ENCODE measurements around the gene FER.

Gene FER

GRCh38 chr5:109102096-109102690, 354.5 kb downstream of the FER start:
- in situ Hi-C loops (cut with HindIII; ENCODE audit: low pct_ligation_motif_present, low sequenced_read_pairs), result no loop called here
- no peak overlapping the region for H3K27ac ChIP-seq
- H3K4me3 ChIP-seq (ENCODE audit: low read depth, low read length), result no peak overlapping the region
- H3K36me3 ChIP-seq (replicated peaks), result no peaks in the 10 kb centered on the region
- no peak for DNase-seq
- TF ChIP-seq CTCF (IDR thresholded peaks at IDR 0.05; ENCODE audit: low read depth, low read length, missing control alignments), result no peak
- no peaks in the 10 kb centered on the region for H3K27me3 ChIP-seq (replicated peaks)

- peak overlapping the region; percentile 87 for H3K27ac ChIP-seq
- DNase-seq, result peak; percentile 80
- TF ChIP-seq CTCF (IDR thresholded peaks at IDR 0.05; ENCODE audit: low read depth, low read length, missing control alignments), result no peak
- no peaks in the 10 kb centered on the region for H3K36me3 ChIP-seq (replicated peaks)
- peak overlapping the region; percentile 4 for H3K4me3 ChIP-seq (ENCODE audit: low read depth, low read length)
- in situ Hi-C loops (cut with HindIII; ENCODE audit: low pct_ligation_motif_present, low sequenced_read_pairs), result no loop called here
- no peaks in the 10 kb centered on the region for H3K27me3 ChIP-seq (replicated peaks)
Observed at GRCh38 chr5:109105631-109106267, 358.1 kb downstream of the FER start.

- DNase-seq, result no peak
- H3K27me3 ChIP-seq (replicated peaks), result no peaks in the 10 kb centered on the region
- no peaks in the 10 kb centered on the region for H3K36me3 ChIP-seq (replicated peaks)
- no peak for TF ChIP-seq CTCF (IDR thresholded peaks at IDR 0.05; ENCODE audit: low read depth, low read length, missing control alignments)
- no peak overlapping the region for H3K4me3 ChIP-seq (ENCODE audit: low read depth, low read length)
- no peak overlapping the region for H3K27ac ChIP-seq
- in situ Hi-C loops (cut with HindIII; ENCODE audit: low pct_ligation_motif_present, low sequenced_read_pairs), result no loop called here
Observed at GRCh38 chr5:109111680-109112079, 364.0 kb downstream of the FER start.

GRCh38 chr5:109113608-109114007, 365.9 kb downstream of the FER start:
- in situ Hi-C loops (cut with HindIII; ENCODE audit: low pct_ligation_motif_present, low sequenced_read_pairs), result no loop called here
- no peak for DNase-seq
- Histone ChIP-seq H3K4me3 (ENCODE audit: low read depth, low read length) (no peak overlapping the region), H3K36me3 (replicated peaks) (no peaks in the 10 kb centered on the region), H3K27me3 (replicated peaks) (no peaks in the 10 kb centered on the region), H3K27ac (no peak overlapping the region)
- no peak for TF ChIP-seq CTCF (IDR thresholded peaks at IDR 0.05; ENCODE audit: low read depth, low read length, missing control alignments)

- Histone ChIP-seq H3K36me3 (replicated peaks) (no peaks in the 10 kb centered on the region), H3K27me3 (replicated peaks) (no peaks in the 10 kb centered on the region), H3K4me3 (ENCODE audit: low read depth, low read length) (no peak overlapping the region), H3K27ac (no peak overlapping the region)
- TF ChIP-seq CTCF (IDR thresholded peaks at IDR 0.05; ENCODE audit: low read depth, low read length, missing control alignments), result no peak
- no peak for DNase-seq
- in situ Hi-C loops (cut with HindIII; ENCODE audit: low pct_ligation_motif_present, low sequenced_read_pairs), result no loop called here
Observed at GRCh38 chr5:109121225-109121624, 373.5 kb downstream of the FER start.

Data from brain microvascular endothelial cell (primary cell).